K562 (cell line): ENCODE results near the gene ANO8. TPM values are rescaled to one million over a fixed set of nuclear protein-coding genes. Genes with fewer than 3 reads are reported as not detected.

Source experiments
- ELF2 ChIP-seq: fragments of 250-450 bp; sonication (Bioruptor Pico); IDR thresholded peaks from 2 replicates; pipeline ENCODE4 v1.5.0; 2021; ENCODE audit warnings: mild to moderate bottlenecking
- GTF2F1 ChIP-seq: IDR thresholded peaks from 2 replicates; pipeline ENCODE4 v1.6.1; 2011; ENCODE audit warnings: low read depth, low read length, improper control_type of control experiment
- HDAC2 ChIP-seq: fragments of 450-650 bp; IDR thresholded peaks from 2 replicates; pipeline ENCODE4 v1.6.1; 2016; ENCODE audit warnings: mild to moderate bottlenecking
- LEF1 ChIP-seq: fragments of 450-650 bp; IDR thresholded peaks from 2 replicates; pipeline ENCODE4 v1.6.1; 2016; ENCODE audit warnings: mild to moderate bottlenecking
- NR2C2 ChIP-seq, 2 experiments: fragments of 200-800 bp in 1 of 2; sonication (Bioruptor generic) in 1 of 2; sonication (generic) in 1 of 2; formaldehyde crosslinking in 1 of 2; IDR thresholded peaks; 2 replicates each; pipeline versions ENCODE4 v1.6.1 to v1.8.0; 2016 to 2022; ENCODE audit warnings: mild to moderate bottlenecking in 1 of 2, missing compliant biosample characterization in 1 of 2, missing genetic modification characterization in 1 of 2, missing genetic modification reagents in 1 of 2
- RB1 ChIP-seq: fragments of 450-650 bp; IDR thresholded peaks from 2 replicates; pipeline ENCODE4 v1.6.1; 2017; ENCODE audit warnings: low read depth, mild to moderate bottlenecking
- RBM22 ChIP-seq: fragments of 200-400 bp; formaldehyde crosslinking; IDR thresholded peaks from 2 replicates; pipeline ENCODE4 v1.6.1; 2018; ENCODE audit warnings: low read length, low read depth; ENCODE audit not compliant: poor library complexity, severe bottlenecking
- TAF9B ChIP-seq: fragments of 450-650 bp; IDR thresholded peaks from 2 replicates; pipeline ENCODE4 v1.6.1; 2018; ENCODE audit warnings: mild to moderate bottlenecking; ENCODE audit not compliant: partially characterized antibody
- ZNF124 ChIP-seq: sonication (generic); formaldehyde crosslinking; IDR thresholded peaks from 2 replicates; pipeline ENCODE4 v1.8.1; 2022; ENCODE audit warnings: missing genetic modification reagents
- ZNF431 ChIP-seq: sonication (generic); formaldehyde crosslinking; IDR thresholded peaks from 2 replicates; pipeline ENCODE4 v1.8.0; 2022; ENCODE audit warnings: mild to moderate bottlenecking, missing genetic modification reagents
- ZNF444 ChIP-seq: fragments of 250-450 bp; sonication (Bioruptor Pico); IDR thresholded peaks from 2 replicates; pipeline ENCODE4 v1.4.0; 2020; ENCODE audit warnings: mild to moderate bottlenecking, moderate library complexity
- polyA plus RNA-seq, 8 experiments: library from polyadenylated mRNA; depleted of rRNA in 4 of 8; stranded (reverse) in 5 of 8; unstranded in 3 of 8; fragments of >200 nt; fragmentation: Nextera tagmentation in 2 of 8; fragmentation: Illumina TruSeq in 1 of 8; extraction: Ambion mirVana in 2 of 8; extraction: Trizol in 1 of 8; gene quantifications; 2 replicates each; pipeline versions ENCODE4 v1.2.1 to v1.2.3, GENCODE V29; 2011 to 2014; ENCODE audit warnings: inconsistent platforms in 1 of 8, missing spikeins in 1 of 8
- total RNA-seq, 7 experiments: library from RNA; depleted of rRNA in 6 of 7; stranded (reverse); fragments of >200 nt in 6 of 7; fragmentation: Illumina TruSeq in 2 of 7; extraction: Trizol in 2 of 7; gene quantifications; 2 replicates each; pipeline versions ENCODE4 v1.2.1 to v1.2.3, GENCODE V29; 2011 to 2021; ENCODE audit warnings: low replicate concordance in 1 of 7
- TF ChIP-seq, protein P1 (sequence below): fragments of 450-650 bp; IDR thresholded peaks from 2 replicates; pipeline ENCODE4 v1.6.1; 2016
- TF ChIP-seq, protein P2 (sequence below): sonication (generic); formaldehyde crosslinking; IDR thresholded peaks from 2 replicates; pipeline ENCODE4 v1.8.0; 2022; ENCODE audit warnings: mild to moderate bottlenecking, low read depth, missing genetic modification reagents
- TF ChIP-seq, protein P3 (sequence below), 2 experiments: fragments of 450-650 bp in 1 of 2; sonication (generic) in 1 of 2; formaldehyde crosslinking; conservative IDR thresholded peaks; 2 replicates each; pipeline versions ENCODE4 v1.4.0 to v1.8.1; 2020 to 2022; ENCODE audit warnings: mild to moderate bottlenecking in 1 of 2, missing genetic modification reagents in 1 of 2
- TF ChIP-seq, protein P4 (sequence below): fragments of 200-800 bp; sonication (Bioruptor generic); IDR thresholded peaks from 2 replicates; pipeline ENCODE4 v1.6.1; 2017; ENCODE audit warnings: missing genetic modification characterization, missing compliant biosample characterization

Gene ANO8
- total and polyA plus RNA-seq, 9 of the 15 experiments (the other 6 are each of a cell fraction or from before 2014, with no cell fraction given) = 0.07 to 7.6 (median 2.3) TPM; not detected in 1

DNA sequence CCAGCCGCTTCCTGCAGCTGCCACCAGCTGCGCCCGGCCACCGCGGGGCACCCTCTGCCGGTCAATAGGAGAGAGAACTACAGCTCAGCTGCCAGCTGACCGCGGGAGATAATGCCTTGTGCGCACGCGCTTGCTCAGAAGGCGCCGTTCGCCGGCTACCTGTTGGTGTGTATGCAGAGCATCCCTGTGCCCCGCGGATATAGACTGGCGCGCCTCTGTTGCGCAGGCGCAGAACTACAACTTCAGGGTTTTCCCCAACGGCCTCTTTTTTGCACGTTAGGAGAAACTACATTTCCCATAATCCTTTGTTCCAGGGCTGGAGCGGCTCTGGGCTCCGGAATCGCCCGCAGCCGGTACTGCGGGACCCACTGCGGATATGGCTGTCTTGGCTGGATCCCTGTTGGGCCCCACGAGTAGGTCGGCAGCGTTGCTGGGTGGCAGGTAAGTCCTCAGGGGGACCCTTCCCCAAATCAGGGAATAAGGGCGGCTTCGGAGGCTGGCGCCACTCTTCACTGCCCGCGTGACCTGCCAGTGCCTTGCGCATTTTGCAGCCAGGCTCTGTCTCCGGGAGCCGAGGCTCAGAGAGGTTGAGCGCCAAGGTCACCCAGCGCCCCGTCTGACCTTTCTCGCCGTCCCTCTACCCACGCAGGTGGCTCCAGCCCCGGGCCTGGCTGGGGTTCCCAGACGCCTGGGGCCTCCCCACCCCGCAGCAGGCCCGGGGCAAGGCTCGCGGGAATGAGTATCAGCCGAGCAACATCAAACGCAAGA is 29.0 kb downstream of the ANO8 start, which contains the start of gene MRPL34 (continued):
- TF ChIP-seq, protein P1, sequence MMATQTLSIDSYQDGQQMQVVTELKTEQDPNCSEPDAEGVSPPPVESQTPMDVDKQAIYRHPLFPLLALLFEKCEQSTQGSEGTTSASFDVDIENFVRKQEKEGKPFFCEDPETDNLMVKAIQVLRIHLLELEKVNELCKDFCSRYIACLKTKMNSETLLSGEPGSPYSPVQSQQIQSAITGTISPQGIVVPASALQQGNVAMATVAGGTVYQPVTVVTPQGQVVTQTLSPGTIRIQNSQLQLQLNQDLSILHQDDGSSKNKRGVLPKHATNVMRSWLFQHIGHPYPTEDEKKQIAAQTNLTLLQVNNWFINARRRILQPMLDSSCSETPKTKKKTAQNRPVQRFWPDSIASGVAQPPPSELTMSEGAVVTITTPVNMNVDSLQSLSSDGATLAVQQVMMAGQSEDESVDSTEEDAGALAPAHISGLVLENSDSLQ = peak; percentile 51; the same call in 1 of the 2 replicates
- peak; percentile 73 for TF ChIP-seq RB1
- TF ChIP-seq, protein P2, sequence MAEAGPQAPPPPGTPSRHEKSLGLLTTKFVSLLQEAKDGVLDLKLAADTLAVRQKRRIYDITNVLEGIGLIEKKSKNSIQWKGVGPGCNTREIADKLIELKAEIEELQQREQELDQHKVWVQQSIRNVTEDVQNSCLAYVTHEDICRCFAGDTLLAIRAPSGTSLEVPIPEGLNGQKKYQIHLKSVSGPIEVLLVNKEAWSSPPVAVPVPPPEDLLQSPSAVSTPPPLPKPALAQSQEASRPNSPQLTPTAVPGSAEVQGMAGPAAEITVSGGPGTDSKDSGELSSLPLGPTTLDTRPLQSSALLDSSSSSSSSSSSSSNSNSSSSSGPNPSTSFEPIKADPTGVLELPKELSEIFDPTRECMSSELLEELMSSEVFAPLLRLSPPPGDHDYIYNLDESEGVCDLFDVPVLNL (CRISPR knock-in tag) = 0 out of 2 replicates have a peak, but pooled peaks have one; percentile 3
- TF ChIP-seq, protein P3, sequence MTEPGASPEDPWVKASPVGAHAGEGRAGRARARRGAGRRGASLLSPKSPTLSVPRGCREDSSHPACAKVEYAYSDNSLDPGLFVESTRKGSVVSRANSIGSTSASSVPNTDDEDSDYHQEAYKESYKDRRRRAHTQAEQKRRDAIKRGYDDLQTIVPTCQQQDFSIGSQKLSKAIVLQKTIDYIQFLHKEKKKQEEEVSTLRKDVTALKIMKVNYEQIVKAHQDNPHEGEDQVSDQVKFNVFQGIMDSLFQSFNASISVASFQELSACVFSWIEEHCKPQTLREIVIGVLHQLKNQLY (CRISPR knock-in tag; conservative IDR thresholded peaks at IDR 0.05) = no peak
- TF ChIP-seq LEF1 = 0 out of 2 replicates have a peak, but pooled peaks have one; percentile 47
- TF ChIP-seq, protein P4, sequence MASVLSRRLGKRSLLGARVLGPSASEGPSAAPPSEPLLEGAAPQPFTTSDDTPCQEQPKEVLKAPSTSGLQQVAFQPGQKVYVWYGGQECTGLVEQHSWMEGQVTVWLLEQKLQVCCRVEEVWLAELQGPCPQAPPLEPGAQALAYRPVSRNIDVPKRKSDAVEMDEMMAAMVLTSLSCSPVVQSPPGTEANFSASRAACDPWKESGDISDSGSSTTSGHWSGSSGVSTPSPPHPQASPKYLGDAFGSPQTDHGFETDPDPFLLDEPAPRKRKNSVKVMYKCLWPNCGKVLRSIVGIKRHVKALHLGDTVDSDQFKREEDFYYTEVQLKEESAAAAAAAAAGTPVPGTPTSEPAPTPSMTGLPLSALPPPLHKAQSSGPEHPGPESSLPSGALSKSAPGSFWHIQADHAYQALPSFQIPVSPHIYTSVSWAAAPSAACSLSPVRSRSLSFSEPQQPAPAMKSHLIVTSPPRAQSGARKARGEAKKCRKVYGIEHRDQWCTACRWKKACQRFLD = peak; percentile 10; the same call in 1 of the 2 replicates
- no peak for TF ChIP-seq ZNF444 (CRISPR knock-in tag)
- 0 out of 2 replicates have a peak, but pooled peaks have one; percentile 5 for TF ChIP-seq ZNF431
- no peak for TF ChIP-seq TAF9B
- TF ChIP-seq NR2C2 (CRISPR knock-in tag; IDR thresholded peaks at IDR 0.05) = 0 out of 2 replicates have a peak, but pooled peaks have one; percentile 50
- TF ChIP-seq NR2C2 (tag; IDR thresholded peaks at IDR 0.05) = peak; percentile 77
- no peak for TF ChIP-seq ELF2
- TF ChIP-seq RBM22 = no peak
- TF ChIP-seq HDAC2 = no peak
- peak; percentile 83; the same call in 1 of the 2 replicates for TF ChIP-seq GTF2F1
- no peak for TF ChIP-seq ZNF124
